Activated CD8-positive, alpha-beta memory T cell treated with anti-CD3 and anti-CD28 coated beads for 48 hours (primary cell): ENCODE results near the gene DIP2B.

ENCODE experiments used
- DNase-seq, 3 experiments: peaks; one replicate each; pipeline ENCODE4 v3.0.0-alpha.2; 2020; ENCODE audit warnings: low read depth in 2 of 3, low spot score in 2 of 3

DIP2B gene

DNA sequence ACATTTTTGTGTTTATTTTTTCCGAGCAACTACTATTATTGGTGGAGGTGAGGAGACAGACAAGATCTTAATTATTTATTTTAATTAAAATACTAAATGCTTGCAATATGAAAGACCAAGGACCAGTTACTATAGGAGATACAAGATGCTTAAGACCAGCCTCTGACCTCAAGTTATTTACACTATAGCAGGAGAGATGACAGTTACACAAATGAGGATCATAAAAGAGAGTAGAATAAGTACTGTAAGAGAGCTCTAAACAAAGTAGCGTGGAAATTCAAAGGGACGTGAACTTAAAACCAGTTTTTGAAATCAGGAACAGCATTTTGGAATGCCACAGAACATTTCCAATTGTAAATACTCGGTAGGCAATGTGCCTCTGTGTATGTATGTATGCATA lies 131.1 kb downstream of the DIP2B start:
- DNase-seq = no peak

DNA sequence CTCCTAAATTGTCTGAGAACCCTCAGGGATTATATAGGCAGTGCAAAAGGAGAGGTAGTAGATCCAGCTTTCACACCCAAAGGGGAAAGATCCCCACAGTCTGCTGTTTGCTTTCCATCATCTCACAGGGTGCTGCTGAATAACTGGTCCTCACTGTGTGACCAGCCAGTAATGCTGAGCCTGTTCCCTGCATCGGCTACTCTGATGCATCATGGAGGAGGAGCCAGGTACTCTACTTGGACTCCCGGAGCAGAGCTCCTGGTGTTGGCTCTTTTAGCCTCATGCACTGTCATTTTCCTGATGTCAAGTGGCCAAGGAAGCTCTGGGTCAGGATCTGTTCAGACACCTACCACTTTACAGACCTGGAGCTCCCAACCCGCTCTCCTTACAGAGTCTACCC lies 131.7 kb downstream of the DIP2B start:
- no peak for DNase-seq

DNA sequence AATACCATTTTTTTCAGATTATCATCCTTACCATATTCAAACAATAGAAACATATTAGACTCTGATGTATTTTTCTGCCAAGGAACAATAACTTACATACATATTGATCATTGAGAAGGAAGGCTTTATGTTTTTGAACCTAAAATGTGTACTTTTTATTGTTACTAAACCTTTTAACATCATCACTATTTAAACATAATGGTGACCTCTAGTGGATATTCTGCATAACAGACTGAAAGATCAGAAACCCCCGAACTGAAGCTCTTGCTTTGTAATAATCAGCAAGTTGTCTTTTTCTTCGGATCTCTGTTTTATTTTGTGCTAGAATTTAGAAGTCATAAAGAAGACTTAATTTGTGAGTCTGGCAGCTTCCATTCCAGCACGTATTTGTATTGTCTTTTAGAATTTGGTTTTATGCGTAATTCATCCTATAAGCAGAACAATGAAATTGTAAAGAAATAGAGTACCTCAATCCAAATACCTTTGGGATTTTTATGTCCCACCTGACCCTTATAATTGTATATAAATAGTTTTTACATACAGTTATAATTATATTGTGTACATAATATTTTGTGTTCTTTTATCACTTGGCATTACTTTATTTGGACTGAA lies 133.2 kb downstream of the DIP2B start:
- DNase-seq = no peak

DNA sequence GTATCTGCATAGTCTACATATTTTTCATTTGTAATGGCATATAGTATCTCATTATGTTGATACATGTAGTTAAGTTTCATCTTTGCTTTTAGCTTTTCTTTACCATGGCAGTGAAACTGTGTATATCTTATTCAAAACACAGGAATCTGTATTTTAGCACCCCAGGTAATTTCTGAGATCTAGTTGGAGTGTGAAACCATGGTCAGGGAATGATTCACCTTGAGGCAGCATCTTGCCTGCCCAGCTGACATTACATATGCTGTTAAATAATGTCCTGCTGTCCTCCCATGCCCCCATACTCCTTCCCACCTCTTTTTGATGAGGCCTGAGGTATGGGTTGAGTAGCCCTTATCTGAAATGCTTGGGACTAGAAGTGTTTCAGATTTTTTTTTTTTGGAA lies 133.7 kb downstream of the DIP2B start:
- DNase-seq = no peak

DNA sequence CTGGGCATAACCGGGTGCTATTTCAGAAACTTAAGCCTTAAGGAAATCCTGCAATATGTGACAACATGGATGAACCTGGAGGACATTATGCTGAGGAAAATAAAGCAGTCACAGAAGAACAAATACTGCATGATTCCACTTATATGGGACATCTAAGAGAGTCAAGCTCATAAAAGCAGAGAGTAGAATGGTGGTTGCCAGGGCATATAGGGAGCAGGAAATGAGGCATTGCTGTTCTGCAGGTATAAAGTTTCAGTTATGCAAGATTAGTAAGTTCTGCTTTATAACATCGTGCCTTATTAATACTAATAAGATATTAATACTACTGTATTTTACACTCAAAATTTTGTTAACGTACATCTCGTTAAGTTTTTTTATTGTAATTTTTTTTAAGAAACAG lies 134.9 kb downstream of the DIP2B start:
- no peak for DNase-seq

DNA sequence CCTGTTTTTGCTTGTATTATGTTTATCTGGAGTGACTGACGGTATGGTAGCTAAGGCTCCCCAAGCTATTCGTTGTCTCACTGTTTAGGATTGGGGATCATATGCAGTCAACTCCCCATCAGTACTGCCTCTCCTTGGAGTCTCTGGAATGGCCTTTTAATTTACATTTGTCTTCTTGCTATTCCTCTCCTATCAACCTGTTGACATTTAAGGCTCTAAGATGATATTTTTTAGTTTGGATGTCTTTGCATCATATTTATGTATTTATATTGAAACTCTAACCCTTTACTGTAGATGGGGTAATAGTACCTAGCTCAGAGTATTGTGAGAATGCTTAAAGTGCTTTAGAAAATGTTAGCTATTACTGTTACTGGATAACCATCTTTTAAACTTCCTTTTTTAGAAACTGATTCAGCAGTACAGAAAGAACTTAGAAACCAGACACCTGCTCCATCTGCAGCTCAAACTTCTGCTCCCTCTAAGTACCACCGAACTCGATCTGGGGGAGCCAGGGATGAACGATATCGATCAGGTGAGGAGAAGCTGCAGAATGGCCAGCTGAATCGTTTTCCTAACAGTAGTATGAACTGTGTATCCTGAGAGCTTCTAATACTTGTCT lies 135.6 kb downstream of the DIP2B start:
- DNase-seq = no peak

DNA sequence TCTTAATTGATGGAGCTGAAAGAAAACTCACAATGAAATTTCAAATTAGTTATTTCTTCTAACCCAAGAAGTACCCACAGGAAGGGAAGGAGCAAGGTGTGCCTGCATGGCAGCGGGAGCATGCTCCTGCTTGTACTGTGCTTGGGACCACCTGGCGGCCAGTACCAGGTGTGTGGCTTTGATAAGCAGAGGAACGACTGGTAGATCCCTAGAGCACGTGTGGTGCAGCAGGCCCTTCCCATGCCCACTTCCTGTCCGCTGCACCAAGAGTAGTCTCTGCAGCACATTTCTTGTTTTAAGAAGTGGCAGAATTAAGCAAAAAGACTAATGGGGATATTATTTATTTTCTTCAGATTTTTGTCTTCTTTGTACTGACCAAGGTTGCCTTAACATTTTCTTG lies 136.8 kb downstream of the DIP2B start:
- no peak for DNase-seq

DNA sequence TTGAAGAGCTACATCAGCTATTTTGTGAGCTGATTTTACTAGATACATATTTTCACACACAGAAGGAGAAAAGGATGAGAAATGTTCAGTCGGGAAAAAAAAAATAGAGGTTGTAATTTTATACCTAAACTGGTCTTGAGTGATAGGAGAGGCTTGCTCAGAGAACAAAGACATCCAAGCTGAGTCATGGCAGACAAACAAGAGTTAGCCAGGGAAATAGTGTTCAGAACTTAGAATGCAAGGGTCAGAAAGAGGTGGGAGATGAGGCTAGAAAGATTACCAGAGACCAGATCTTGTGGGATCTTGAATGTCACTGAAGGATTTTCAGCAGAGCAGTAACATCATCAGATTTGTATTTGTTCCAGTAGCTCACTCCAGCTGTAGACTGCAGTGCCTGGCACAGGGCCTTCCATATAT lies 137.3 kb downstream of the DIP2B start:
- DNase-seq = no peak

DNA sequence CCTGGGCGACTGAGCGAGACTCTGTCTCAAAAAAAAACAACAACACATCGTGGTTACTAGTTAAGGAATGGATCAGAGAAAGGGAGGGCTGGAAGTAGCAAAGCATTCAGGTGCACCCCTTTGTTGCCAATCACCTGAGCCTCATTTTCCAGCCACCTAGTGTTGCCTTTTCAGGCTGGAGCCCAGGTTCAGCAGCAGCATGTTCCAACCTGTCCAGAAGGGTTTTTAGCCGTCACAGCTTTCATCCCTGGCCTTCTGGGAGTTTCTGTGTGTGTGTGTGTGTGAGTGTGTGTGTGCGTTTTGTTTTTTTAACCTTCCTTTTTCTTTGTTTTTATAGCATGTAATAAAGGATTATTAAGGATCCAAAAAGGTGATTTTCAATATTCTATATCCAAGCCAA lies 138.0 kb downstream of the DIP2B start:
- no peak for DNase-seq

DNA sequence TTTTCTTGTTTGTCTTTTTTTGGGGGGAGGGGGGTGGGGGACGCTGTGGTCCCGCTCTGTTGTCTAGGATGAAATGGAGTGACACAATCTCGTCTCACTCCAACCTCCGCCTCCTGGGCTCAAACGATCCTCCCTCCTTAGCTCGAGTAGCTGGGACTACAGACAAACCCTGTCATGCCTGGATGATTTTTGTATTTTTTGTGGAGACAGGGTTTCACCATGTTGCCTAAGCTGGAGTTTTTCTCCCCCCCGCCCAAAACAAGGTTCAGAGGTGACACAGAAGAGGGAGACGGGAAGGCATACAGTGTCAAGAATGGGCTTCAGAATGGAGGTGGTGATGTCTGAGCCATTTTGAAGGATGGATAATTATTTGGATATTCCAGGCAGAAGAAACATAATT lies 142.2 kb downstream of the DIP2B start:
- no peak for DNase-seq

DNA sequence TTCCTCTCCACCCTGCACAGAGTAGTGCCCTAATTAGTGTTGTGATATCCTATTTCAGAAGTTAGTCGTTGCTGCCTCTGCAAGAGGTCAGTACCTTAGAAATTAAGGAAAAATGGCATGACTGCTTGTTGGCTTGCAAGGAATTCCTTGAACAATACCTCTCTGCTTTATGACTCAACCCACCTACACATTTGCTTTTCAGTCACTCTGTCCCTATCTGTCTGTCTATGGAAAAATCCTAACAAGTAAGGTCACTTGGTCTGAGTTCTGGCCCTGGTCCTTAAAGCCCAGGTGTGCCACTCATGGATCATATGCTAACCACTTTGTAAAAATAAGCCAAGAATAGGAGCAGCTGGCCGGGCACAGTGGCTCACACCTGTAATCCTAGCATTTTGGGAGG lies 142.7 kb downstream of the DIP2B start:
- DNase-seq = no peak

DNA sequence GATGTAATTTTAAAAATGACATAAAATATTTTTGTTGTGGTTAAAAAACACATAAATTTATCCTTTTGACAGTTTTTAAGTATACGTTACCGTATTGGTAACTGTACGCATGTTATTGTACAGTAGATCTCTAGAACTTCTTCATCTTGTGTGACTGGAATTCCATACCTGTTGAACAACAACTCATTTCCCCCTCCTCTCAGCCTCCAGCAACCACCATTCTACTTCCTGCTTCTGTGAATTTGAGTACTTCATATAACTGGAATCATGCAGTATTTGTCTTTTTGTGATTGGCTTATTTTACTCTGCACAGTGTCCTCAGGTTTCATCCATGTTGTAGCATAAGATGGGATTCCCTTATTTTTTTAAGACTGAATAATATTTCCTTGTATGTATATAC lies 145.5 kb downstream of the DIP2B start:
- DNase-seq = no peak

DNA sequence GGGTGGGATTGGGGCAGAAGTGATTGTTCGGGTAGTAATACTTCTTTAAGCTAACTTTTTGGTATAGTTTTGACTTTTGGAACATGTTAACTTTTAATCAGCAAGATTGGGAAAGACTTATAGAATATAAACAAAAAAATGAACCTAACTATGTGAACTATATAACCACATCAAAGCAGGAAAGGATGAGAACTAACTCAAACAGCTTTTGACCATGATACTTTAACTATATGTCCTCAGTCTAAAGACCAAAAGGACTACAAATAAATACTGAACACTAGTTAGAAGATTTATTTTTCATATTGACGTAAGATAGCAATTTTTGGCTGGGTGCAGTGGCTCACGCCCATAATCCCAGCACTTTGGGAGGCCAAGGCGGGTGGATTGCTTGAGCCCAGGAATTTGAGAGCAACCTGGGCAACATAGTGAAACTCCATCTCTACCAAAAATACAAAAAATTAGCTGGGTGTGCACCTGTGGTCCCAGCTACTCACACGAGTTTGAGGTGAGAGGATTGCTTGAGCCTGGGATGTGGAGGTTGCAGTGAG lies 150.7 kb downstream of the DIP2B start:
- DNase-seq = no peak

DNA sequence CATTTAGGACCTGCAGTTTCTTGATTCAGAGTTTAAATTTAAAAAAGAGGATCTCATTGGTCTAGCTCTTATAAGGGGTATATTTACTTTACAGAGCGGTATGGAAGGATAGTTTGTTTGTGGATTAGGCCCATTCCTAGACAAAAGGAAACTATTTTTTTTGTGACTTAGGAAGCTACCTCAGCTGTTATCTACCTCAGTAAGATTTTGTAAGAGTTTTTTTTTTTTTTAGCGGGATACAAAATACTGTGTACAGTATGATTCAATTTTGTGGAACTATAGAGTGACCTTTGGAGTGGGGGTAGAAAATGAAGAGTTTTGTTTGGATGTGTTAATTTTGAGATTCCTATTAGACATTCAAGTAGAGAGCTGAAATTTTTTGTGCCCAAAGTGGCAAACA lies 154.5 kb downstream of the DIP2B start:
- no peak for DNase-seq

DNA sequence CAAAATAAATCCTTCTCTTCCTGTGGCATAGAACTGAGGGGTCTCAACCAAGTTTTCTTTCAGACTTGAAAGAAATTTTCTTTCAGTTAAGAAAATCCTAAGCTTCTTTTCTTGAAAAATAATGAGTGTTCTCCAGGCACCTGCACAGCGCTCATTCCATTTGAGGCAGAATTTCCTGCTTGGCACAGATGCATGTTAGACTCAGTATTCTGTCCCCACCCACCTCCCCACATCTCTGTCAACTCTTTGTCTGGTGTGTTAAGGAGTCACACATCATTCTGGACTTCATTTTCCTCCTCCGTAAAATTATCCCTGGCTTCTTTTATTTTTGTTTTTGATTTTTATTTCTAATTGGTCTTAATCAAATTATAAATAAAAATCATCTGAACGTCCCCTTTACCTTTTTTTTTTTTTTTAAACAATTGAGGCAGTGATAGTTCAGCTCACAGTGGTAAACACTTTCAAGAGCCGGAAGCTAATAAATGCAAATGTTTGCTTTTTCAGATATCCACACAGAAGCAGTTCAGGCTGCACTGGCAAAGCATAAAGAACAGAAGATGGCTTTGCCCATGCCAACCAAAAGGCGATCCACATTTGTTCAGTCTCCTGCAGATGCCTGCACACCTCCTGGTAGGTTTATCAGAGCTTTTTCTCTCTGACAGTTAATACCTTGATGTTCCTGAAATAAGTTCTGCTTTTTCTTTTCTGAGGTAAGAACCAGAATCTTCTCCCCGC lies 155.1 kb downstream of the DIP2B start:
- DNase-seq = no peak

DNA sequence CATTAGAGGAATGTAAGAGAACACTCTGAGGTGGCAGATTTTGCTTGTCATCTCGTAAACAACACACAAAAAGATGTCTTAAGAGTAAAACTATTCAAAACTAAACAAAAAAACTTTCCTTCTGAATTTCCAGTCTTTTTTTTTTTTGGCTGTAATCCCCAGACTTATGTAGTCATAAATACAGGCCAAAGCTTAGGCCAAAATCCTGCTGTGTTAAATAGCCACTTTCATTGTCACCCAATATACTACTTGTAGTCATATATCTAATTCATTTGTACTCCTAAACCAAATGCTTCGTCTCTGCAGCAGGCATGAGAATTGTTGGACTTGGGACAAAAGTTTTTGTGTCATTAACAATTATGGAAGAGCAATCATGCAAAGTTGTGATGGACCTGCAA lies 155.6 kb downstream of the DIP2B start:
- no peak for DNase-seq

DNA sequence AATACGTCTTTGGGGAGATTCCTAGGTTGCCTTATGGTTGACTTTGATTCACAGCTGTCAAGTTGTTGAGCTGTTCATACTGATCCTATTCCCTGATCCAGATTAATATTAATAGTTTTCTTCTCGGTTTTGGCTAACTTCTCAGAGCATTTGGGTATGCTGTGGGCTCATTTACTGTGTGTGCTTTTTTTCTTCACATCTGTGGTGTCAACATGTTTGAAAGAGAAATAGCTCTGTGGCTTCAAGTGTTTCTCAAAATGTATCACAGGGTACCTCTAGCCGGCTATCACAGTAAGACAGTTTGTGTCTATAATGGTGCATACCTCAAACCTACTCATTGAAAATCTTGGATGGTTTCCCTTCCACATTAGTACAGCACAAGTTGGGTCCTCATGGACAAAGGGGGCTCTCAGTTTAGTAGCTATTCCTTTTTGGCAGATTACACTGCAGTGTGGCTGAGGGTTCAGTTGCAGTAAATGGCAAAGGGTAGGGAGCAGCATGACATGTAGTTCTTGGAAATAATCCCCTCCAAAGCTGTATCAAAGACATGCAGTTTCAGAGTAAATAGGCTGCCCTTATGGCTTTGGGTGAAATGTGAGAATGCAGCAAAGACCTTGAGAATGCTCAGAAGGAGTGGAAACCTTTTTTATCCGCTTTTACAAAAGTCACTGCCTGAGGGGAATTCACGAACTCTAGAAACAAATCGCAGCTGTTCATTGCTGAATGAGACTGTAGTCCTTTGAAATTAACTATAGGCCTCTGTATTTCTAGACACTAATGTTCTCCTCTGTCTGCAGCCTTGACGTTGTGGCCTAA lies 156.7 kb downstream of the DIP2B start:
- no peak for DNase-seq

DNA sequence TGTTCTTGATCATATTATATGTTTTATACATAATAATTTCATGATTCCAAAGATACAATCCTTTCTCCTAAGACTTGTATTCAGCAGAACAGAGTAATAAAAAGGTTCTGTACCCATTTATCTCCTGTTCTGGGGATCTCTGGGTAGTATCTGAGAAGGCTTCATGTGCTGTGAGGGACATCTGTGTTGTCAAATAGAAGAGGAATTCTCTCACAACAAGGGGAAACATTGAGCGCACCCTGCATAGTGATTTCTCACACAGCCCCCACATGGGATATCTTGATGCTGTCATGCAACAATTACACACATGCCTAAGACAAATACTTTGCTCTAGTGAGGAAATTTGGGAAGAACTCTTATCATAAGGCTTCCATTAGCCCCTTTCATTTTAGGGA lies 157.3 kb downstream of the DIP2B start:
- no peak for DNase-seq

DNA sequence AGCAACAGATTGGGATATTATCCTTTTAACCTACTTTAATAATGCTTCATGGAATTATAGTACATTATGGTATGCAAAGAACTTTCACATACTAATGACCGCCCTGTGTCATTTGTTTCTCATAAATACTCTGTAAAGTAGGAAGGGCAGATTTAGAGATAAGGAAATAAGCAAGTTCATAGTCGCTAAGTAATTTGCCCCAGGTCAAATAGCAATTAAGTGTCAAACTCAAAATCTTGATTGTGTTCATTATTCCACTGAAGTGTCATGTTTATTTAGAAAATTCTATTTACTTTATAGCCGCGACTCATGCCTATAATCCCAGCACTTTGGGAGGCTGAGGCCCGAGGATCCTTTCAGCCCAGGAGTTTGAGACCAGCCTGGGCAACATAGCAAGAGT lies 160.4 kb downstream of the DIP2B start:
- DNase-seq = no peak

DNA sequence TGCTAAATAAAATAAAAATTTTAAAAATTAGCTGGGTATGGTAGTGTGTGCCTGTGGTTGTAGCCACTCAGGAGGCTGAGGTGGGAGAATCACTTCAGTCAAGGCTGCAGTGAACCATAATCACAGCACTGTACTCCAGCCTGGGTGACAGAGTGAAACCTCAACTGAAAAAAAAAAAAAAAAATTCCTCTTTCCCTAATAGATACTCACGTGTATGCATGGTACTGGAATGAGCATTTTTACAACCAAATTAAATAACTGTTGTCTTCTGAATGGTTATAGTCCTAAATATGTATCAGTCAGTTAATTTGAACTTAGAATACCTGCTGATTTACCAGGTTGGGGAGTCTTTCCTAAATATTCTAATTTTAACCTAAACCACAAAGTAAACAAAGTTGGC lies 160.8 kb downstream of the DIP2B start:
- DNase-seq = no peak

DNA sequence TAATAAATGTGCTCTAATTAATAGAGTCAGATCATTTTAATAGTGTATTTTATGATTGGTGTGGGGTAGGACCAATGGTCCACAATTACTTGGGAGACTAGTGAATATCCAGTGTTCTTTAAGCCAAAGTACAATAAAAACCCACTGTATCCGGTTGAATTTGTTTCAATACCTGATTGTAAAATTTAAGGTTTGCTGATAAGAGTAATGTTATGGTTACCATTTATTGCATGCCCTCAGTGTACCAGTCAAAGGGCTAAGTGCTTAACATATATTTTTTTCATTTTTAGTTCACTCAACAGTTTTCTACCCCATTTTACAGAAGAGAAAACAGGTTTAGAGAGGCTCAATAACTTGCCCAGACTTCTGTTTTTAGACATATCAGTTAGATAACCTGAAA lies 161.2 kb downstream of the DIP2B start:
- DNase-seq = no peak

DNA sequence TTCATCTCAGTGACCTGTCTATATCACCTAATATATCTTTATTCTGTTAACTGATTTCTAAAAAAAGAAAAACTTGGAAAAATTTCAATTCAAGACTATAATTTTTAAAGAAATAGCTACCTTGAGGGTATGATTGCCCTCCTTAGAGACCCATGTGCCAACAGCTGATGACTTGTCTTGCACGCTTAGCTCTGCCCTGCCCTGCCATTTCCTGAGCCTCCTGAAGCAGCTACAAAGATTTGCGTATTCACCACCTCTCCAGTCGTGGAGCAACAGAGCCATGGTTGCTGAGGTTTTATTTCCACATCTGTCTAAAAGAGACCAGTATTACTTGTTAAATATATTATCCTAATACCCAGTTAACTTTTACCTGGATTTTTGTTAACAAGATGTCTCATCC lies 167.4 kb downstream of the DIP2B start:
- DNase-seq = no peak
